GM12878 (cell line): ENCODE data around the gene LNX2.

Experiments used
- CHD1 ChIP-seq: IDR thresholded peaks from 2 replicates; pipeline ENCODE4 v1.6.1; 2012; ENCODE audit warnings: low read depth, low read length, improper control_type of control experiment
- CTCF ChIP-seq, 3 experiments: IDR thresholded peaks in 2 of 3; conservative IDR thresholded peaks in 1 of 3; 2 replicates each; pipeline ENCODE4 v1.5.1; 2011; ENCODE audit warnings: low read depth in 3 of 3, low read length in 3 of 3, mild to moderate bottlenecking in 3 of 3, control low read depth in 2 of 3, moderate library complexity in 2 of 3, inconsistent platforms in 1 of 3, mixed read lengths in 1 of 3; ENCODE audit not compliant: control insufficient read depth in 2 of 3, insufficient read depth in 1 of 3; ENCODE audit errors: extremely low read depth in 1 of 3
- ESRRA ChIP-seq: IDR thresholded peaks from 2 replicates; pipeline ENCODE4 v1.6.1; 2012; ENCODE audit warnings: mild to moderate bottlenecking, low read length, improper control_type of control experiment
- NBN ChIP-seq: fragments of 450-650 bp; IDR thresholded peaks from 2 replicates; pipeline ENCODE4 v1.6.1; 2016
- POLR2A ChIP-seq: IDR thresholded peaks from 2 replicates; pipeline ENCODE4 v1.6.1; 2011; ENCODE audit warnings: low read depth, mild to moderate bottlenecking, low read length
- ZNF592 ChIP-seq: fragments of 450-650 bp; IDR thresholded peaks from 2 replicates; pipeline ENCODE4 v1.6.1; 2017; ENCODE audit warnings: mild to moderate bottlenecking, moderate library complexity

GRCh38 chr13:27622881-27623280 is 2.6 kb upstream of the LNX2 start:
- no peak for TF ChIP-seq ESRRA
- no peak for TF ChIP-seq ZNF592
- no peak for TF ChIP-seq CTCF (IDR thresholded peaks at IDR 0.05 in 2 of 3, conservative IDR thresholded peaks at IDR 0.05 in 1 of 3; ENCODE audit: control insufficient read depth in 2 of 3, extremely low read depth in 1 of 3, insufficient read depth in 1 of 3, low read depth in 3 of 3, low read length in 3 of 3)
- TF ChIP-seq NBN: no peak
- no peak for TF ChIP-seq CHD1
- no peak for TF ChIP-seq POLR2A
